RWPE1 (cell line): Measurements from ENCODE around the gene SHISA2.
A peak's percentile ranks its signal among the peaks of the same experiment; 100 is the strongest.
"Not testable (repeated sequence)": the region's sequence is repeated elsewhere in the genome, so short reads cannot be mapped to it uniquely, and the experiment has no call there.

ENCODE experiments used
- CTCF ChIA-PET: fragments of 350-600 bp; sonication (Branson Sonifier 250); formaldehyde crosslinking; extraction: SDS; loops from one replicate; lab custom pipeline; 2021; lab: Yijun Ruan, JAX
- POLR2A ChIA-PET: fragments of 400-600 bp; formaldehyde crosslinking; extraction: SDS; loops from one replicate; lab custom pipeline; 2020; ENCODE audit warnings: antibody characterized with exemption; ENCODE audit not compliant: low non-redundant PET; lab: Yijun Ruan, JAX
- DNase-seq: peaks from one replicate; pipeline ENCODE4 v3.0.0; 2012; ENCODE audit warnings: low spot score
- H3K27ac ChIP-seq: fragments of 450-650 bp; 2 replicates; pipeline ENCODE4 v1.5.1; 2017
- CTCF ChIP-seq: fragments of 450-650 bp; conservative IDR thresholded peaks from 2 replicates; pipeline ENCODE4 v1.5.1; 2017; ENCODE audit warnings: low read depth, mild to moderate bottlenecking

The SHISA2 gene

GRCh38 chr13:26072335-26072734, 20.5 kb upstream of the SHISA2 start:
- not testable (repeated sequence) for DNase-seq
- peak; percentile 72 for TF ChIP-seq CTCF

GRCh38 chr13:26071691-26072090, 19.9 kb upstream of the SHISA2 start:
- no peak for TF ChIP-seq CTCF
- POLR2A ChIA-PET = no interaction called here
- H3K27ac ChIP-seq = no peak overlapping the region
- CTCF ChIA-PET = interaction anchor here (0.6 to 0.7 kb wide), 4 partner anchors 14 to 415 kb away, joined by 3 to 4 read pairs (median 4); no protein-coding TSS in a partner anchor
- no peak for DNase-seq

More at GRCh38 chr13:26072335-26072734, 20.5 kb upstream of the SHISA2 start:
- POLR2A ChIA-PET, CTCF ChIA-PET, H3K27ac ChIP-seq: not testable (repeated sequence)

GRCh38 chr13:26069642-26070041, 17.8 kb upstream of the SHISA2 start:
- POLR2A ChIA-PET, DNase-seq, H3K27ac ChIP-seq: not testable (repeated sequence)
- CTCF ChIA-PET = interaction anchor here (1.1 to 1.5 kb wide), 2 partner anchors 240 to 495 kb away, joined by 4 read pairs; no protein-coding TSS in a partner anchor

GRCh38 chr13:26068372-26068771, 16.6 kb upstream of the SHISA2 start:
- H3K27ac ChIP-seq, DNase-seq, POLR2A ChIA-PET: not testable (repeated sequence)
- CTCF ChIA-PET = interaction anchor here (0.5 to 0.7 kb wide), 2 partner anchors 239 to 499 kb away, joined by 3 read pairs; no protein-coding TSS in a partner anchor

GRCh38 chr13:26067601-26068000, 15.8 kb upstream of the SHISA2 start:
- POLR2A ChIA-PET = no interaction called here
- no peak overlapping the region for H3K27ac ChIP-seq
- no peak for DNase-seq
- CTCF ChIA-PET = interaction anchor here (0.7 kb wide), 1 partner anchor 238 kb away, joined by 3 read pairs; no protein-coding TSS in a partner anchor
- no peak for TF ChIP-seq CTCF

GRCh38 chr13:26066492-26066891, 14.7 kb upstream of the SHISA2 start:
- DNase-seq, H3K27ac ChIP-seq, POLR2A ChIA-PET: not testable (repeated sequence)
- CTCF ChIA-PET = interaction anchor here (0.7 to 1.3 kb wide), 2 partner anchors 475 to 492 kb away, joined by 3 to 4 read pairs; no protein-coding TSS in a partner anchor

- ChIA-PET POLR2A (no interaction called here), CTCF (interaction anchor here (1.0 to 1.6 kb wide), 2 partner anchors 10 to 488 kb away, joined by 3 to 6 read pairs; no protein-coding TSS in a partner anchor)
- TF ChIP-seq CTCF = peak; percentile 75
- no peak overlapping the region for H3K27ac ChIP-seq
- peak; percentile 50 for DNase-seq
Measured at GRCh38 chr13:26062853-26063444, 11.1 kb upstream of the SHISA2 start.

- H3K27ac ChIP-seq = no peak overlapping the region
- ChIA-PET CTCF (interaction anchor here (0.7 to 1.0 kb wide), 2 partner anchors 233 to 536 kb away, joined by 3 to 4 read pairs; no protein-coding TSS in a partner anchor), POLR2A (interaction anchor here (0.6 kb wide), 1 partner anchor 42 kb away, joined by 3 read pairs; no protein-coding TSS in a partner anchor)
- no peak for DNase-seq
- no peak for TF ChIP-seq CTCF
Measured at GRCh38 chr13:26061947-26062346, 10.1 kb upstream of the SHISA2 start.
